Stimulated activated CD4-positive, alpha-beta T cell treated with anti-CD3 and anti-CD28 coated beads, Interleukin-2, amount 100 ng/mL, for 24 hours (primary cell): Measurements from ENCODE around the gene AGBL5.
A peak's percentile ranks its signal among the peaks of the same experiment; 100 is the strongest.

Experiments
- DNase-seq, 2 donors: peaks; one replicate each; pipeline ENCODE4 v3.0.0-alpha.2; 2020

The AGBL5 gene

DNA sequence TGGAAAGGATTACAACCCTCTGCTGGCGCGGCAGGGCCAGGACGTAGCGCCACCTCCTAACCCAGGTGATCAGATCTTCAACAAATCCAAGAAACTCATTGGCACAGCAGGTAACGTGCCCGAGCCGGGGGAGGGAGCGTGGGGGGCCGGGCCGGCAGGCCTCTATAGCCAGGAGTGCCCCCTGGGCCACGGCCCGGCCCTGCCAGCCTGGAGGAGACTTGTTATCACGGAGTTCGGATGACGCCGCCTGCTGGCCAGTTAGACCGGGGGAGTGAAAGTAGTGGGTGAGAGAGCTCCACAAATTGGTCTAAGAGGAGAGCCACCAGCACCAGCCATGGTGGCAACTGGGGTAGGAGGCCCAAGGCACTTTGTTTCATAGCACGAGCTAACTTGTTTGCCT lies 27.3 kb upstream of the AGBL5 start:
- no peak for DNase-seq

DNA sequence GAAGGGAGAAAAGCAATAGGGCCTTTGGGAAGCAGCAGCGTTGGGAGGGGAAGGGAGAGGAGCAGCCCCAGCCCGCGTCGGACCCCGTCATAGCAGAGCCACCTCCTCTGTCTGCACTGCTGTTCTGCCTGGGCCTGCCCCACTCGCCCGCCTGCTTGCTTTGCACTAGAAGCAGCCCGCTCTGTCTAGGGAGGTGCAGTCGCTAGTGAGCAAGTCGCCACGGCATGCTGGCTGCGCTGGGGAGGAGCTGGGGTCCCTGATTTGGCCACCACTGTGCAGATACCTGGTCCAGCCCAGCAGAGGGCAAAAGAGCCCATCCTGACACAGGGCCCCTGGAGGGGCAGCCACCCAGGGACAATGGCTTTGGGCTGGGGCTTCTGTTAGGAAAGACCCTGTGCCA lies 26.7 kb upstream of the AGBL5 start:
- DNase-seq: no peak

DNA sequence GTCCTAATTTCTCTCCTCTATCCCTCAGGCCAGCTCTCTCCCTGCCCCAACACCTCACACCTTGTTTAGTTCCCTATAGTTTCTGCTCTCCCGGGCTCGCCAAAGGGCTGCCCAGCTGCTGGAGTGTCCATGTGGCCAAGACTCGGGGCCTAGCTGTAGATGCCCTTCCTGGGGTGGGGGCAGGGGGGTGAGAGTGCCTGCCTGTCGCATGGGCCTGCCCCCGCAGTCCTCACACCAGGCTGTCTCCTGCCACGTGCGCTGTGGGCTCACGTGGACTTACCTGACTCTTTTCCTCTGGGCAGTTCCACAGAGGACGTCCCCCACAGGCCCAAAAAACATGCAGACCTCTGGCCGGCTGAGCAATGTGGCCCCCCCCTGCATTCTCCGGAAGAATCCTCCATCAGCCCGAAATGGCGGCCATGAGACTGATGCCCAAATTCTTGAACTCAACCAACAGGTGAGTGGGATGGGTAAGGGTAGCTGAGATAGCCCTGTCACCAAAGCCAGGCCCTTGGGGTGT lies 26.1 kb upstream of the AGBL5 start:
- DNase-seq: no peak

DNA sequence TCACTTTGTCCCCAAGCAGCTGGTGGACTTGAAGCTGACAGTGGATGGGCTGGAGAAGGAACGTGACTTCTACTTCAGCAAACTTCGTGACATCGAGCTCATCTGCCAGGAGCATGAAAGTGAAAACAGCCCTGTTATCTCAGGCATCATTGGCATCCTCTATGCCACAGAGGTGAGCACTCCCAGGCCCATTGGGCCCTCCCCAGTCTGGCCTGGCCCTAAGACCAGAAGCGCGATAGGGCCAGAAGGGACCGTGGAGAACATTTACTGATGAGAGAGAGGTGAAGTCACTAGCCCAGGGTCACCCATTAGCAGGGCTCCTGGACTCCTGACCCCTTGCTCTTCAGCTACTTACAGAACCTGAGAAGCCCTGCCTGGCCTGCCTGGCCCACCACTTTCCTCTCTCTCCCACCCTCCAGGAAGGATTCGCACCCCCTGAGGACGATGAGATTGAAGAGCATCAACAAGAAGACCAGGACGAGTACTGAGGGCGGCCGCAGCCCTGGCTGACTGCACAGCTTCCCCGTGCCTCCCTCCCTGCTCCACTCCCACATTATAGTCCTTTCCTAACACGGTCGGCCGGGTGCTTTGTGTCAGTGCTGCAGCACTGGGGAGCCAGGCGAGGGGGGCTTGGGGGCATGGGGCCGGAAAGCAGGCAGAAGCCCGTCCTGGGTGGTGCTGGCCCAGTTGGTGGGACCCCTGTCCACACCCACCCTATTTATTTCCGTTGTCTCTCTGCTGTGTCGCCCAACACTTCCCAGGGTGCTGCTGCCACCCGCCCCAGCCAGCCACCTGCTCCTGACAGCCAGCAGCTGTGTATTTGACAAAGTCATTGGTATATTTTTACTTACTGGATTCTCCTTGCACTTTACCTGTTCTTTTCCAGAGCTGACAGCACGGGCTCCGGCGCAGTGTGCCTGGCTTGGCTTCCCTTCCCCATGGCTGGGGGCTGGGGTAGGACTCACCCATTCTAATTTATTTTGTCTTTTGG lies 25.3 kb upstream of the AGBL5 start:
- DNase-seq: no peak

DNA sequence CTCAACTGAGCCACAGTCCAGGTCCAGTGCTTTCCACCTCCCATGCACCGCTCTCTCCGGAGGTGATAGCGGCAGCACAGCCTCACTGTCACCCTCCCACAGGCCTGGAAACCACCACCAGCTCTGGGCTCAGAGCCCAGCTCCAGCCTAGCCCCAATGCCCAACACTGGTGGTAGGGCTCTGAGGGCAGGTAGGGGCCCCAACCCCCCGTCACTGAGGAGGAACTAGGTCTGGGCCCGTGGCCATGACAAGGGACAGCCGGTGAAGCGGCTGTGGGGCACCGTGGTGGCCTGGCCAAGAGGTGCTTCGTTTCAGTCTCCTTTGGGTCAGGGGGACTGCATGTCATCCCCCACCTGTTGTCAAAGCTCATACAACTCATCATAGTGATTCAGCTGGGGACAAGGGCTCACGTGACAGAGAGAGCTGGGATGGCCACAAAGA lies 24.2 kb upstream of the AGBL5 start:
- no peak for DNase-seq

DNA sequence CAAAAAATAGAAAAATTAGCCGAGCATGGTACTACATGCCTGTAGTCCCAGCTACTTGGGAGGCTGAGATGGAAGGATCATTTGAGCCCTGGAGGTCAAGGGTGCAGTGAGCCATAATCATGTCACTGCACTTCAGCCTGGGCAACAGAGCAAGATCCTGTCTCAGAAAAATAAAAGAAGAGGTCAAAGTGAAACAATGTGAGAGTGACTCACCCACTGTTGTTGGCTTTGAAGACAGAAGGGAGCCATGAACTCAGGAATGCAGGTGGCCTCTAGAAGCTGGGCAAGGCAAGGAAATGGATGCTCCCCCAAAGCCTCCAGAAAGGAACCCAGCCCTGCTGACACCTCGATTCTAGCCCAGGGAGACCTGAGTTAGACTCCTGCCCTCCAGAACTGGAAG lies 22.4 kb upstream of the AGBL5 start:
- no peak for DNase-seq

DNA sequence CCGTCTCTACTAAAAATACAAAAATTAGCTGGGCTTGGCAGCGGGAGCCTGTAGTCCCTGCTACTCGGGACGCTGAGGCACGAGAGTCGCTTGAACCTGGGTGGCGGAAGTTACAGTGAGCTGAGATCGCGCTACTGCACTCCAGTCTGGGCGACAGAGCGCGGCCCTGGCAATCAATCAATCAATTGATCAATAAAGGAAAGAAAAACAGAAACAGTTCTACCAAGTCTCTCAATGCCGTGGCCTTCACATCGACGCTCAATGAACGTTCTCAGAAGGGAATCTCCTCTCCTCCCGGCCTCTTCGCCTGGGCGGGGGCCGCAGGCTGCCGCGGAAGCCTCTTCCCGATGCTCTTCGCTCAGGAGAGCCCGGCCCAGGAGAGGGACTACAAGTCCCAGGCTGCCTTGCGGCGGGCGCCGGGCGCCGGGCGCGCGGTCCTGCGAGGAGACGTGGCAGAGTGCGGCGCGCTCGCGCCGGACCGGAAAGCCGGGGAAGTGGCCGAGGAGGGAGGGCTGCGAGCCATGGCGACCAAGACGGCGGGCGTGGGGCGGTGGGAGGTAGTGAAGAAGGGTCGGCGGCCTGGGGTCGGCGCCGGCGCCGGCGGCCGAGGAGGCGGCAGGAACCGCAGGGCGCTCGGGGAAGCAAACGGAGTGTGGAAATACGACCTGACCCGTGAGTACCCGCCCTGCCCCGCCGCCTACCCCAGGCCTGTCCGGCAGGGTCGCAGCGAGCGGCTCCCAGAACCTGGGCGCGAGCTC lies 18.8 kb upstream of the AGBL5 start, which contains the start of gene TMEM214:
TSS of gene TMEM214 (plus strand) at position 471 of the 758 bp plus-strand sequence. CDS start at position 522, 51 bp downstream.
- peak; percentile 81 to 89 for DNase-seq

DNA sequence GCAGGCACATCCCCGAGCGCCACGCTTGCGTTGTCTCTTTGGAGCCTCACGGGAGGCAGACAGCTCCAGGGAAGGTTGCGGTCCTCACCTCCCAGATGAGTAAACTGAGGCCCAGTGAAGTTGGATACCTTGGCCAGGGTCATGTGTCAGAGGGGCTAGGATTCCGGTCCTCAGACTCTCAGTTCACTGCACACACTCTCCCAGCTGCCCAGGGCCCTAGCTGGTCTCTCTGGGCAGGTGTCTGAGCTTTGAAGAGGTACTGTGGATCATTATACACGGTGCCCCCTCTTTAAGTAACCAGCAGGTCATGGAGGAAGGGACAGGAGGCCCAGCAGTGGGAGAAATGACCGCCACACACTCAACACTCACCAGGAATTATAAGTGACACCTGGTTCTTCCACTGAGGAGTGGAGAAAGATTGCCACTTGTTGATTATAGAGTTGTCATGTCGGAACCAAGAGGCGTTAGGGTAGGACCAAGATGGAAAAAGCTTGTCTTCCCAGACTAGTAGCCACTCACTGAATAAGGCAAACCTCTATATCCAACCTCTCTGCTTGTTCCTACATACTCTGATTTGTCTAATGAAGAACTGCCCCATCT lies 18.1 kb upstream of the AGBL5 start:
- DNase-seq: no peak

DNA sequence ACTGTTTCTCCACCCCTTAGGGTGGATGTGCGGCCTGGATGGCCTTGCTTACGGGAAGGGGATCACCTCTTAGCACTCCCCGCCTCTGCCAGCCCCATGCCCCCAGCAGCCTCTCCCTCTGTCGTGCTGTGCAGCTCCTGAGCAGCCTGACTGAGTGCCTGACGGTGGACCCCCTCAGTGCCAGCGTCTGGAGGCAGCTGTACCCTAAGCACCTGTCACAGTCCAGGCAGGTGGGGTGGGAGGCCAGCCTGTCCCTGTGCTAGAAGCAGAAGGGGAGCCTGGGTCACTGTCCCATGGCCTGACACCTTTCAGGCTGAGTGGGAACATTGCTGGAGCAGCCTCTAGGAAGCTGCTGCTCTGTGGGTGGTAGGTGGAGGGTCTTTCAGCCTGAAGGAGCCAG lies 13.5 kb upstream of the AGBL5 start:
- DNase-seq: no peak

DNA sequence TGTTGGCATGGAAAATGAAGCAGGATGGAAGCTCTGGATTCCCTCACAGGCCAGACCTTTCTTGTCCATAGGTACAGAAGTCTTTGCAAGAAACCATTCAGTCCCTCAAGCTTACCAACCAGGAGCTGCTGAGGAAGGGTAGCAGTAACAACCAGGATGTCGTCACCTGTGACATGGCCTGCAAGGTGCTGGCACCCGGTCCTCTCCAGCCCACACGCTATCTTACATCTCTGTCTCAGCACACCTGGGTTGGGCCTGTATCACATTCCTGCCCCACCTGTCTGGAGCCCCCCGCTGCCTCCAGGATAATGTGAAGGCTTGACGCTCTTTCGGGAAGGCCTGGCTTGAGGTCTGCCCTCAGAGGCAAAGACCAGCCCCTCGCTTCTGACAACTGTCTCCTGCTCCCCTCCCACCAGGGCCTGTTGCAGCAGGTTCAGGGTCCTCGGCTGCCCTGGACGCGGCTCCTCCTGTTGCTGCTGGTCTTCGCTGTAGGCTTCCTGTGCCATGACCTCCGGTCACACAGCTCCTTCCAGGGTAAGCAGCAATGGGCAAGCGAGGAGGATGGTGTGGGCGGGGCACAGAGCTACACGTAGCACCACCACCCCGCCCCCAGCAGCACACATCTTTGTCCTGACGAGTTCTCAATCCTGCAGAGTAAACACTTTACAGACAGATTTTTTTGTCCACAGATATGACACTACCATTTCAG lies 12.7 kb upstream of the AGBL5 start:
- no peak for DNase-seq

DNA sequence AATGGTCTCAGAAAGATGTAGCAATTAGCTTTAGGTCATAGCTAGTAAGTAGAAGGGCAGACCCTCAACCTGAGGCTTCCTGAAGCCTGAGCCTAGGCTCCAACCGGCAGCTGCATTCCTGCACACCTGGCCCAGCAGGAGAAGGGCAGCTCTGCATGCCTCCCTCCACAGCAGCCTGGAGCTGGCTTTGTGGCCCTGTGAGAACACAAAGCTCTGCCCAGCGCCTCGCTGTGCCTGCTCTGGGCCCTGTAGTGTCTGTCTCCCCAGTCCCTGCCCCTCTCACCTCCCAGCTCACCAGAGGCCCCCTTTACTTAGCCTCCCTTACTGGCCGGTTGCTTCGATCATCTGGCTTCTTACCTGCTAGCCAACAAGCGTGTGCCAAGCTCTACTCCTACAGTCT lies 12.0 kb upstream of the AGBL5 start:
- no peak for DNase-seq

DNA sequence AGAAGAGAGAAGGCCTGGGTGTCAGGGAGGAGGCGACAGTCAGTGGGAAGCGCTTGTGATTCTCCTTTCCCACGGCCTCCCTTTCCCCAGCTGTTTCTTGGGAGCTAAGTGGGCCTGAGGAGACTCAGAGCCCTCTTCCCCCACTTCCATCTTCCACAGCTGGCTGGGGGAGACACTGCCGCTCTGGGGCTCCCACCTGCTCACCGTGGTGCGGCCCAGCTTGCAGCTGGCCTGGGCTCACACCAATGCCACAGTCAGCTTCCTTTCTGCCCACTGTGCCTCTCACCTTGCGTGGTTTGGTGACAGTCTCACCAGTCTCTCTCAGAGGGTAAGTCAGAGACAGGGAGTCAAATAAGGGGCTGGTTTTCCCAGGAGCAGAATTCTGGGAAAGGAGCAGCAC lies 11.6 kb upstream of the AGBL5 start:
- DNase-seq: no peak

DNA sequence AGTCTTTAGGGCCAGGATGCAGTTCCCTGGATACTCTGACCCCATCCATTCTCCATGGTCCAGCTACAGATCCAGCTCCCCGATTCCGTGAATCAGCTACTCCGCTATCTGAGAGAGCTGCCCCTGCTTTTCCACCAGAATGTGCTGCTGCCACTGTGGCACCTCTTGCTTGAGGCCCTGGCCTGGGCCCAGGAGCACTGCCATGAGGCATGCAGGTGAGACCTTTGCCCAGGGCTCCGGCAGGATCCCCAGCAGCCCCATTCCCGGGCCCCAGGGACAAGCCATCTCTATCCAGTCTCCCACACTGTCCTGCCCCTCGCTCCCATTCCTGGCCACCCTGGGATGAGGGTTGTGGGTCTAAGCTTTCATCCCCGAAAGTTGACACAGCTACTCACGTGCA lies 11.2 kb upstream of the AGBL5 start:
- DNase-seq: no peak

DNA sequence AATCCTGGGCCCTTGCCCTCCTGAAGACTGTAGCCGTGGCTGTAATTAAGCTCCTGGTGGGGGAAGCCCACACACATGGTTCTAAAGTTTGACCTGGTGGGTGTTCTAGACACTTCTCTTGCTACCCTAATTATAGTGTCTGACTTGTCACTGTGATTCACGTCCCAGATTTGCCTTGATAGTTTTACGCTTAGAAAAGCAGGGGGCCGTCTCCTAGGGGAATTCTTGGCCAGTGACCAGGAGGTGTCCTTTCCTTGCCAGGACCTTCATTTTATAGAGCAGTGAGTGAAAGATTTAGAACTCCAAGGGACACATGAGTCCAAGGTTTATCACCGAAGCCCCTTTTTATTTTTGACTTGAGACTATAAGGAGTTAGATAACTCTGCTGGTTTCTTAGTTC lies 9.7 kb upstream of the AGBL5 start:
- no peak for DNase-seq

DNA sequence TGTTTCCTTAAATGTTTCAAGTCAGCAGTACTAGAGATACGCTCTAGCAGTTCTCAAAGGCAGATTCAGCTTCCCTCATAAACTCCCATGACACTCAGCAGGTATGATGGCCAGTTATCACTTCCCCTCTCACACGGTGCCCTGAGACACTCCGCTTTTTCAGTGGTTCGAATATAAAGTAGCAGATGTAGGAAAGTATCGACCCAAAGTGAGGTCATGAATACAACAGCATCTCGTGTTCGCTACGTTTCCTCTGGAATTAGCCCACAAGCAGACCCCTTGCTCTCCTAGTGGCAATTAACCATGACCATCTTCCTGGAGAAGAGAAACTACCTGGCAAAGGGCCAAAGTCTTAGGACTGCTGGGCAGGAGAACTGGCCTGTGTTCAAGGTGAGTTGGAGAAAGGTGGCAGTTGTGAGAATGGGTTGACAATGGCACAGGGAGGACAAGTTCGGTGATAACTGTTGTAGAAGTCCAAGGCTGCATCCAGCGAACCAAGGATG lies 9.3 kb upstream of the AGBL5 start:
- DNase-seq: no peak

DNA sequence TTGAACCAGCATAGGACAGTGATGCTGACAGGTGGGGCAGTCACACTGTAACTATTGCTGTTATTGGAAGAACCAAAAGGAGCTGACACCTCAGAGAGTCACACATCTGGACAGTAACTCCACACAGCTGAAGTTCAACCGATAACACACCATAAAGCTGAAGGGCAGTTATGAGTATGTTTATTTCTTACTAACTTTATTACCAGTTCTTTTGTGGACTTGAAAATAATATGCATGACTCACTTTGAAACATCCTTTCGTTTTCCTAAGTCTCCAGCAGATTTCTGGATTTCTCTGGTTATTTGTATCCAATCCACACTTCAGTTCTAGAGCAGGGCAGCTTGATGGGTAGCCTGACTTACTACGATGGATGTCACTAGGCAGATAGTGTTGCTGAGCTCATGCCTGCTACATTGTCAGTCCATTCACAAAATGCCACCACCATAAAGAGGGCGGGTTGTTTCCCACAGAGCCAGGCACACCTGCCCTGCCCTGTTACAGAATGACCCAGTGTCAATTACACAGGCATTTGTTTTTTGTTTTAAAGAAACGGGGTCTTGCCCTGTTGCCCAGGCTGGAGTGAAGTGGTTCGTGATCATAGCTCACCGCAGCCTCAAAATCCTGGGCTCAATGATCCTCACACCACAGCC lies 8.4 kb upstream of the AGBL5 start:
- DNase-seq: no peak

DNA sequence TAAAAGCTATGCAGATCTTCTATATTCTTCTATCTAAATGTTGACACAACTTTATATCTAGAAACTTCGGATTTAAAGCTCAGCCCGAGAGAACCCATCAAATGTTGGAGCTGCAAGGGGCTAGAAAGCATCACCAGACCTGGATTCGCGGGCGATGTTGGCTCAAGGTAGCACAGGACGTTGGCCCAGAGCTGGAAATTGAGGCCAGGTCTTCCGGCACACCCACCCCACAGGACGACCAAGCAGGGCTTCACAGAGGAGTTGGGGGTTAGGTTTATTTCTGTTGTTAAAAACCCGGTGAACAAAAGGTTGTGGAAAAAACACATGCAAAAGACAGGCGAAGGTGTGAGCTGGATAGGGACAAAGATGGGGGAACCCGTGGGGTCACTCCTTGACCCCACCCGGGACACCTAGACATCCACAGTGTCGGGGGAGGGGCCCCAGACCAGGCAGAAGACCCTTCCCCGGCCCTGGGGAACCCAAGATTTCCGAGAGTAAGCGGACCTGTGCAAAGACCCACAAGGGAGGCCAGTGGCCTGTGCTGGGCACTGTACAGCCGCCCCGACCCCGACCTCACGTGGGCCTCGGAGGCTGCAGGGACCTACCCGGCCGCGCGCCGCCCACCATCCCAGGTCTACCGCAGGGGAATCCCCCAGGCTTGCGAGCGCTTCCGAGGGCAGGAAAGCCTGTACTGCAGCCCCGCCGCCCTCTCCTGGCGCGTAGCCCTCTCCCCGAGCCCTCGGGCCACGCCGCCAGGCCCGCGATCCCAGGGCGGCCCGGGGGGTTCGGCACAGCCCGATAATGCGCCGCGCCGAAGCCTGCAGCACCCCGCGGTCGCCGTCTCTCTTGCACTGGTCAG lies 1.8 kb upstream of the AGBL5 start:
- peak; percentile 72 to 78 for DNase-seq

DNA sequence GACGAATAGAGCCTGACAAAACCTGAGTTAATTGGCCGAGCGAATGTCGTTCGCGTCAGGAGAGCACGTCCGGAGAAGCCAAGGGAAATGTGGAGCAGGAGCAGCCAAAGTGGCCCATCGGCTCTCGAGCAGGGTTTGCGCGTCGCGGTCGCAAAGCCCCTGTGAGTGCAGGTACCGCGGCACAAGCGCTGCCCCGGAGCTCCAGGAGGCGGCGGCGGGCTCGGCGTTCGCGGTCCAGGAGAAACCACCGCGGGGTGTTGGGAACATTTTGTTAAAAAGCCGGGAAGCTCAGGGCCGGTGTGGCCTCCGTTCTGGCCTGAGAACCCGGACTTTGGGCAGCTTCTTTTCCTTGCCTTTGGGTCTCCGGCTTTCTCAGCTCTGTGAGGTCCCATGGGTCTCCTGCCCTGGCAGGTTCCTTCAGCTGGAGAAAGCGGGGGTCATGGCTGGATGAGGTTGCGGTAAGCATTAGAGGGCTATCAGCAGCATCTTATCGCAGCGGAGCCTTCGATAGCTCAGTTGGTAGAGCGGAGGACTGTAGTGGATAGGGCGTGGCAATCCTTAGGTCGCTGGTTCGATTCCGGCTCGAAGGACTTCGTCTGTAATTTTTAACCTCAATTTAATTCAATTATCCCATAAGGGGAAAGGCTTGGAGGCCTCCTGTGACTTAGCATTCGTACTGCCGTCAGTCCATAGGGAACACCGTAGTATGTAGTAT lies 1.0 kb upstream of the AGBL5 start:
- DNase-seq: peak; percentile 91 to 94

DNA sequence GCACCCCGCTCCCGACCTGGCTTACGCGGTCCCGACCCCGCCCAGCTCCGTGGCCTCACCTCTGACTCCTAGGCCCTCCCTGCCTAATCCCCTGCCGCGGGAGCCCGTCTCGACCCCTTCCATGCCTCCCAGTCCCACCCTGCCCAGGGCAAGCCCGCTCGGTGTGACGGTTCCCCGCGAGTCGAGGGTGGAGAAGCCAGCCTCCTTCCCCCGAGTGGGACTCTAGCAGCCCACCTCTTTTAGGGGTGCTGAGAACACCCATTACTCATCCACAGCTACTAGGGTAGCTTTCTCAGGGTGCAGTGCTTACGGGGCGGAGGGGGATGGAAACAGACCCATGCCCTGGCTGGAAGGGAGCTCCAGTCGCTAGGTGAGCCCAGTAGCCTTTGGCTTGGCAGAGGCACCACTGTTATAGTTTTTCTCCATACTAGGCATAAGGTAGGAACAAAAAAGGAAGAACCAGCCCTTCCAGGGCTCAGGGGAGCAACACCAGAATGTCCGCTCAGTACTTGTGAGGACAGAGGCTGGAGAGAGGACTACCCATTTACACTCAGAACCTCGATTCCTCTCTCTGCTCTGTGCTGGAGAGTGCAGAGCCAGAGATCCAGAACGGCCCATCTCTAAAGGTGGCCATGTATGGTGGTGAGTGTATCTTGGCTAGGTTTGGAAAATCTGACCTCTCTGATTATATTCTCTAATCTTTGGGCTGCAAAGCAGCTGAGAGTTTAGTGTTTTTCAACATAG lies 606 bp downstream of the AGBL5 start:
- DNase-seq: peak in 1 of 2 donors; percentile 58
